ENCODE measurements around the gene ME3.
"Not testable (repeated sequence)": the region's sequence is repeated elsewhere in the genome, so short reads cannot be mapped to it uniquely, and the experiment has no call there.

DNA sequence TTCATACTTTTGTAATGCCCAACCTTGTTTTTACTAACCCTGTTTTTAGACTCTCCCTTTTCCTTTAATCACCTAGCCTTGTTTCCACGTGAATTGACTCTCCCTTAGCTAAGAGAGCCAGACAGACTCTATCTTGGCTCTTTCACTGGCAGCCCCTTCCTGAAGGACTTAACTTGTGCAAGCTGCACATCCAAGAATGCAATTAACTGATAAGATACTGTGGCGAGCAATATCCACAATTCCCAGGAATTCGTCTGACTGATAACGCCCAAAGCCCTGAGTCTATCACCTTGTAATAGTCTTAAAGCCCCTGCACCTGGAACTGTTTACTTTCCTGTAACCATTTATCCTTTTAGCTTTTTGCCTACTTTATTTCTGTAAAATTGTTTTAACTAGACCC, 248.9 kb downstream of the ME3 start:
- TF ChIP-seq, protein P1, sequence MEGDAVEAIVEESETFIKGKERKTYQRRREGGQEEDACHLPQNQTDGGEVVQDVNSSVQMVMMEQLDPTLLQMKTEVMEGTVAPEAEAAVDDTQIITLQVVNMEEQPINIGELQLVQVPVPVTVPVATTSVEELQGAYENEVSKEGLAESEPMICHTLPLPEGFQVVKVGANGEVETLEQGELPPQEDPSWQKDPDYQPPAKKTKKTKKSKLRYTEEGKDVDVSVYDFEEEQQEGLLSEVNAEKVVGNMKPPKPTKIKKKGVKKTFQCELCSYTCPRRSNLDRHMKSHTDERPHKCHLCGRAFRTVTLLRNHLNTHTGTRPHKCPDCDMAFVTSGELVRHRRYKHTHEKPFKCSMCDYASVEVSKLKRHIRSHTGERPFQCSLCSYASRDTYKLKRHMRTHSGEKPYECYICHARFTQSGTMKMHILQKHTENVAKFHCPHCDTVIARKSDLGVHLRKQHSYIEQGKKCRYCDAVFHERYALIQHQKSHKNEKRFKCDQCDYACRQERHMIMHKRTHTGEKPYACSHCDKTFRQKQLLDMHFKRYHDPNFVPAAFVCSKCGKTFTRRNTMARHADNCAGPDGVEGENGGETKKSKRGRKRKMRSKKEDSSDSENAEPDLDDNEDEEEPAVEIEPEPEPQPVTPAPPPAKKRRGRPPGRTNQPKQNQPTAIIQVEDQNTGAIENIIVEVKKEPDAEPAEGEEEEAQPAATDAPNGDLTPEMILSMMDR (conservative IDR thresholded peaks at IDR 0.05 in 1 of 2, IDR thresholded peaks at IDR 0.05 in 1 of 2; ENCODE audit: low read depth in 1 of 2, low read length in 2 of 2): not testable (repeated sequence)
- TF ChIP-seq EZH2 (IDR thresholded peaks at IDR 0.05; ENCODE audit: low read length, missing control alignments): not testable (repeated sequence)

All from fibroblast of lung (primary cell).